Heart left ventricle (tissue), 16 donors: Measurements from ENCODE around the gene MYO1C. TPM values are rescaled to one million over a fixed set of nuclear protein-coding genes. Genes with fewer than 3 reads are reported as not detected.

Source experiments
- ATAC-seq, 4 donors: fragments of 200-7000 bp; cut with Tn5 transposase; one replicate each; pipeline ENCODE4 v1.9.1; 2020 to 2022; ENCODE audit warnings: moderate library complexity in 4 of 4, mild to moderate bottlenecking in 3 of 4, moderate number of reproducible peaks in 1 of 4
- DNase-seq, 5 donors: peaks; one replicate each; pipeline ENCODE4 v3.0.0-alpha.2; 2020
- H3K27ac ChIP-seq, 12 donors: fragments of 200-600 bp; sonication (generic) in 4 of 12; one replicate each; pipeline versions ENCODE4 v1.5.0 to v1.8.0; 2016 to 2022; ENCODE audit warnings: mild to moderate bottlenecking in 2 of 12
- H3K27me3 ChIP-seq, 9 donors: fragments of 200-600 bp; sonication (generic) in 2 of 9; one replicate each; pipeline versions ENCODE4 v1.5.1 to v1.8.0; 2016 to 2022; ENCODE audit warnings: mild to moderate bottlenecking in 3 of 9
- H3K36me3 ChIP-seq, 9 donors: fragments of 200-600 bp; sonication (generic) in 2 of 9; one replicate each; pipeline versions ENCODE4 v1.5.0 to v1.8.0; 2018 to 2022; ENCODE audit warnings: mild to moderate bottlenecking in 2 of 9
- H3K4me1 ChIP-seq, 12 donors: fragments of 200-600 bp; sonication (generic) in 4 of 12; one replicate each; pipeline versions ENCODE4 v1.5.0 to v1.8.0; 2016 to 2022; ENCODE audit warnings: mild to moderate bottlenecking in 3 of 12
- H3K4me3 ChIP-seq, 12 donors: fragments of 200-600 bp; sonication (generic) in 4 of 12; one replicate each; pipeline versions ENCODE4 v1.5.0 to v1.8.0; 2017 to 2022; ENCODE audit warnings: mild to moderate bottlenecking in 9 of 12, moderate library complexity in 4 of 12
- H3K9me3 ChIP-seq, 12 donors: fragments of 200-600 bp; sonication (generic) in 4 of 12; one replicate each; pipeline versions ENCODE4 v1.5.0 to v1.8.0; 2016 to 2022; ENCODE audit warnings: mild to moderate bottlenecking in 1 of 12
- POLR2A ChIP-seq, 2 donors: fragments of 450-650 bp; IDR thresholded peaks; one replicate each; pipeline ENCODE4 v1.6.1; 2017; ENCODE audit warnings: antibody characterized with exemption in 2 of 2, mild to moderate bottlenecking in 2 of 2, moderate library complexity in 2 of 2
- WGBS, 4 donors: extraction: QIAGEN DNeasy Blood & Tissue Kit in 2 of 4; methylation state at CpG; one replicate each; pipeline versions ENCODE4 v1.1.5 to v1.1.7; 2013 to 2018; 5-methylcytosine and 5-hydroxymethylcytosine counted together
- intact Hi-C, 10 donors: fragments of 100-400 bp; cut with DNase I; formaldehyde crosslinking; loops; one replicate each; pipeline versions ENCODE4 v1.11.1 to v1.14.2; 2022
- polyA plus RNA-seq, 2 donors: library from polyadenylated mRNA; stranded (reverse); fragments of 200-250 nt; gene quantifications; one replicate each; pipeline ENCODE4 v1.2.3, GENCODE V29; 2013
- total RNA-seq, 9 donors: library from RNA; depleted of rRNA in 2 of 9; stranded (reverse); fragments of >200 nt in 2 of 9; fragmentation: NEBNext Ultra II Directional in 3 of 9; extraction: Animal tissue kit (Norgen Biotek cat#: 25700) in 3 of 9; gene quantifications; one replicate each; pipeline versions ENCODE4 v1.1.0 to v1.2.4, GENCODE V29; 2016 to 2023
- TF ChIP-seq, protein P1 (sequence below), 12 donors: fragments of 200-600 bp; sonication (generic) in 4 of 12; IDR thresholded peaks; one replicate each; pipeline versions ENCODE4 v1.5.0 to v1.8.0; 2018 to 2022; ENCODE audit warnings: antibody characterized with exemption in 12 of 12, mild to moderate bottlenecking in 5 of 12
- donor health status: ischemic (EF 13 %, LVEDD 7.1; RV severe dilation, severe dysfunction).
- donor health status: healthy with polysubstance abuse.
- donor health status: DM: no; HTN: yes; CAD: no.
- donor health status: DM: no; HTN: no; CAD: no.
- donor health status: ischemic (EF 25% LVEDD 6.9; RV normal size, moderate dysfunction).
- donor health status: ischemic (EF 25% LVEDD 5.7; RV mildly dilated, moderate dysfunction).
- donor health status: healthy.
- donor health status: DM: yes; HTN: yes; CAD: no.
- donor health status: ischemic (EF 35%, LVEDD 5.7; RV mildly dilated, moderate dysfunction).
- donor health status: nonischemic (EF 11% LVEDD 7.7; RV severe dilation, severe dysfunction).
- donor health status: DM: yes; HTN: yes; CAD: no.
- donor health status: PGD.
- donor health status: ischemic (EF 29% LVEDD 5.4; RV normal size, mild dysfunction).
- donor health status: nonischemic (EF 23%, LVEDD 6.1; RV moderate dilation, normal function).

Gene MYO1C
- total and polyA plus RNA-seq, 11 donors = 89.6 to 259 (median 174) TPM

DNA sequence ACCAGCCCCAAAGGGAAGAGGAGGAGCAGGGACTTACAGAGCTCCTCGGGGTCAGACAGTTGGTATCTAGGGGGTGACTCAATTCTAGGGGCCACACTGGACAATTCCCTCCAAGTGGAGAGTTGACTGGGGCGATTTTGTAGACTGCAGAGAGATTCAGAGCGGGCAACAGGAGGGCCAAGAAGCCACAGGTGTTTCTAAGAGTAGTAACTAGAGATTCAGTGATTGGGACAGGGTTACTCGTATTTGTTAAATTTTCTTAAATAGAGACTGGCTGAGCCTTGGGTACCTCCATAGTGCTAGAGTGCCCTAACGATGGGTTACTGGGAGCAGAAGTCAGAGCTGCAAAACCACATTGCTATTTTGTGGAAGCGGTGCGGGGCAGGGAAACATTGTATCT is 27.2 kb upstream of the MYO1C start:
- ATAC-seq (no peak), DNase-seq (no peak)
- Histone ChIP-seq H3K9me3 (no peaks in the 10 kb centered on the region), H3K4me3 (no peak overlapping the region), H3K27ac (no peak overlapping the region), H3K36me3 (peaks cover 0 to 50% (median 24%) of the 10 kb centered on the region in 9 donors), H3K4me1 (peaks cover 7 to 28% (median 18%) of the 10 kb centered on the region in 12 donors), H3K27me3 (no peaks in the 10 kb centered on the region)
- no peak for TF ChIP-seq POLR2A (IDR thresholded peaks at IDR 0.05)
- TF ChIP-seq, protein P1, sequence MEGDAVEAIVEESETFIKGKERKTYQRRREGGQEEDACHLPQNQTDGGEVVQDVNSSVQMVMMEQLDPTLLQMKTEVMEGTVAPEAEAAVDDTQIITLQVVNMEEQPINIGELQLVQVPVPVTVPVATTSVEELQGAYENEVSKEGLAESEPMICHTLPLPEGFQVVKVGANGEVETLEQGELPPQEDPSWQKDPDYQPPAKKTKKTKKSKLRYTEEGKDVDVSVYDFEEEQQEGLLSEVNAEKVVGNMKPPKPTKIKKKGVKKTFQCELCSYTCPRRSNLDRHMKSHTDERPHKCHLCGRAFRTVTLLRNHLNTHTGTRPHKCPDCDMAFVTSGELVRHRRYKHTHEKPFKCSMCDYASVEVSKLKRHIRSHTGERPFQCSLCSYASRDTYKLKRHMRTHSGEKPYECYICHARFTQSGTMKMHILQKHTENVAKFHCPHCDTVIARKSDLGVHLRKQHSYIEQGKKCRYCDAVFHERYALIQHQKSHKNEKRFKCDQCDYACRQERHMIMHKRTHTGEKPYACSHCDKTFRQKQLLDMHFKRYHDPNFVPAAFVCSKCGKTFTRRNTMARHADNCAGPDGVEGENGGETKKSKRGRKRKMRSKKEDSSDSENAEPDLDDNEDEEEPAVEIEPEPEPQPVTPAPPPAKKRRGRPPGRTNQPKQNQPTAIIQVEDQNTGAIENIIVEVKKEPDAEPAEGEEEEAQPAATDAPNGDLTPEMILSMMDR (IDR thresholded peaks at IDR 0.05) = no peak
- WGBS, 4 donors = 86 to 92% (median 89%) methylated on average over 7 of the region's 7 CpGs
- intact Hi-C loops = loop anchor here in 9 of 10 donors (5.0 to 10.0 kb wide), 7 partner anchors 62 to 255 kb away; partner anchors contain the start of genes TRARG1 (in 6 of the 9), CRK (in 5 of the 9) and BHLHA9 (in 1 of the 9)

DNA sequence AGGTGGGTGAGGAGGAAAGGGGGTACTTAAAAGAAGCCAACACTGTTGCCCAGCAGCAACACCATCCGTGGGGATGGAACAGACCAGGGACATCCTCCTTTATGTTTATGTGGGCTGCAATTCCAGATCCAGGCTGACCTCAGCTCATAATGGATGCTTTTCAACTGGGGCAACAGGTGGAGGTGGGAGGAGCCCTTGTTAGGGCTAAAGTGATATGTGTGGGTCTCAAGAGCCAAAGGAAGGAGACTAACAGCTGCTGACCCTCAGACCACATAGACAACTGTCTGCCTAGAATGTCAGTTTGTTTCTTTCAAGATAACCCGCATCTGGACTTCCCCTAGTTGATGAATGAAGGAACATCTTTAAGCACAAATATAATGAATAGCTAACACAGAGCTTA is 25.9 kb upstream of the MYO1C start:
- Histone ChIP-seq H3K9me3 (no peaks in the 10 kb centered on the region), H3K27me3 (no peaks in the 10 kb centered on the region), H3K36me3 (peaks cover 0 to 49% (median 19%) of the 10 kb centered on the region in 9 donors), H3K4me3 (no peak overlapping the region), H3K4me1 (peaks cover 7 to 40% (median 26%) of the 10 kb centered on the region in 12 donors), H3K27ac (no peak overlapping the region)
- intact Hi-C loops = loop anchor here in 9 of 10 donors (5.0 to 10.0 kb wide), 7 partner anchors 61 to 254 kb away; partner anchors contain the start of genes TRARG1 (in 6 of the 9), CRK (in 5 of the 9) and BHLHA9 (in 1 of the 9)
- ATAC-seq (no peak), DNase-seq (no peak)
- TF ChIP-seq, protein P1 (IDR thresholded peaks at IDR 0.05) = no peak
- no peak for TF ChIP-seq POLR2A (IDR thresholded peaks at IDR 0.05)
- WGBS, 4 donors = 64 to 86% (median 72%) methylated on average over 2 of the region's 2 CpGs

DNA sequence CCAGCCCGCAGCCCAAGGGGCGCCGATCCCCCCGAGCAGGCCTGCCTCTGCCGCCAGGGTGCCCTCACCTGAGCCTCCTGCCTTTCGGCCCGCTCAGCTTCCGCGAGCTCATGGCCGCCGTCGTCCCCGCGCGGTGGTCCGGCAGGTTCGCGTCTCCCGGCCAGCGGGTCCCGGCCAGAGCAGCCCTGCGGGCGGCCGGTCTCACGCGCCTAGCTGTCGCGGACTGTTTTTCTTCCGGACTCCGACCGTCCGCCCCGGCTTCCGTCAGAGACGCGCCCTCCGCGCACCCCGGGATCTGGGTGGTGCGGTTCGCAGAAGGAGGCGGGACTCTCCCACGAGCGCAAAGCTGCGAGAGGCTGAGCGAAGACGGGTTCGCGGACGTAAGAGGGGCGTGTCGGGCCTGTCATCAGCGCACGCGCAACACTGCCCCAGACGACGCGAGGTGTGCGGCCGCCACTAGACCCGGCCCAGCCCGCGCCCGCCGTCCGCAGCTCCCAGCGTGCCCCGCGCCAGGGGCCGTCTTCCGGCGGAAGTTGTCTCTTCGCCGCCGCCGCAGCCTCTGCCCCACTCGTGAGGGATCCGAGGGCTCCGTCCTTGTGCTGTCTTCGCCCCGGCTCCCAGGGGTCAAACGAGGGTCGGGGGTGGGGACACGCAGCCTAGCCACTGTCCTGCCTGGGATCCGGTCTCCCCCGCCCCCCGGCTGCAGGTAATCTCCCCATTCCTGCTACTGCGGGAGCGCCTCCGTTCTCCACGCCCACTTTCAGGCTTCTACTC is 24.1 kb upstream of the MYO1C start, which contains the start of gene INPP5K:
INPP5K (minus strand) TSS at position 225 of the 774 bp plus-strand sequence; CDS start at position 112, 113 bp downstream.
- Histone ChIP-seq H3K4me3 (peak within 1 kb of the TSS; percentile 60 to 100 (median 90)), H3K36me3 (peaks cover 0 to 49% (median 21%) of the 10 kb centered on the region in 9 donors), H3K9me3 (no peaks in the 10 kb centered on the region), H3K27me3 (no peaks in the 10 kb centered on the region), H3K4me1 (peaks cover 20 to 59% (median 44%) of the 10 kb centered on the region in 12 donors), H3K27ac (peak within 1 kb of the TSS; percentile 54 to 97 (median 92))
- DNase-seq (peak; percentile 98 to 99 (median 99)), ATAC-seq (peak; percentile 97 to 98 (median 98))
- peak in 1 of 2 donors; percentile 73 for TF ChIP-seq POLR2A (IDR thresholded peaks at IDR 0.05)
- TF ChIP-seq, protein P1 (IDR thresholded peaks at IDR 0.05) = no peak
- intact Hi-C loops = loop anchor here in 9 of 10 donors (1.0 to 10.0 kb wide), 9 partner anchors 59 to 252 kb away; partner anchors contain the start of genes CRK (in 7 of the 9), TRARG1 (in 6 of the 9) and BHLHA9 (in 1 of the 9)
- WGBS, 4 donors = 0% methylated on average over 35 to 91 of the region's 91 CpGs
